ENCODE results near the gene MIPEP.

DNA sequence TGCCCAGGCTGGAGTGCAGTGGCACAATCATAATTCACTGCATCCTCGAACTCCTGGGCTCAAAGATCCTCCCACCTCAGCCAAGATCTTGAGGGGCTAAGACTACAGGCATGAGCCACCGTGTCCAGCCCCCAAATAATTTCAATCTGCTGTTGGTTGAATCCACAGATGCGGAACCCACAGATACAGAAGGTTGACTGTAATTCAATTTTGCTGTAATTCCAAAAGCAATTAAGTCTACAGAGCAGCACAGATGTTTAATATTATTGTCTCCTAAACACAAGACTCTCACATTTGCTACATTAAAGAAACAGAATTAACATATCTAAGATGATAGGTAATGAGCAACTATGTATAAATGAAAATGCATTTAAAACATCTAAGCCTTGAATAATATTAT is 75.6 kb downstream of the MIPEP start:
- TF ChIP-seq, protein P1, sequence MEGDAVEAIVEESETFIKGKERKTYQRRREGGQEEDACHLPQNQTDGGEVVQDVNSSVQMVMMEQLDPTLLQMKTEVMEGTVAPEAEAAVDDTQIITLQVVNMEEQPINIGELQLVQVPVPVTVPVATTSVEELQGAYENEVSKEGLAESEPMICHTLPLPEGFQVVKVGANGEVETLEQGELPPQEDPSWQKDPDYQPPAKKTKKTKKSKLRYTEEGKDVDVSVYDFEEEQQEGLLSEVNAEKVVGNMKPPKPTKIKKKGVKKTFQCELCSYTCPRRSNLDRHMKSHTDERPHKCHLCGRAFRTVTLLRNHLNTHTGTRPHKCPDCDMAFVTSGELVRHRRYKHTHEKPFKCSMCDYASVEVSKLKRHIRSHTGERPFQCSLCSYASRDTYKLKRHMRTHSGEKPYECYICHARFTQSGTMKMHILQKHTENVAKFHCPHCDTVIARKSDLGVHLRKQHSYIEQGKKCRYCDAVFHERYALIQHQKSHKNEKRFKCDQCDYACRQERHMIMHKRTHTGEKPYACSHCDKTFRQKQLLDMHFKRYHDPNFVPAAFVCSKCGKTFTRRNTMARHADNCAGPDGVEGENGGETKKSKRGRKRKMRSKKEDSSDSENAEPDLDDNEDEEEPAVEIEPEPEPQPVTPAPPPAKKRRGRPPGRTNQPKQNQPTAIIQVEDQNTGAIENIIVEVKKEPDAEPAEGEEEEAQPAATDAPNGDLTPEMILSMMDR (IDR thresholded peaks at IDR 0.05), result no peak
- TF ChIP-seq POLR2A (IDR thresholded peaks at IDR 0.05), result no peak

All from thyroid gland (tissue), 4 donors.